Measurements from ENCODE around the gene OR2T11. TPM values are rescaled to one million over a fixed set of nuclear protein-coding genes. Genes with fewer than 3 reads are reported as not detected.
"Not testable (repeated sequence)": the region's sequence is repeated elsewhere in the genome, so short reads cannot be mapped to it uniquely, and the experiment has no call there.

The OR2T11 gene
- total RNA-seq, 1 donor from 2014 or later, result 2.8 TPM

GRCh38 chr1:248639652-248640051, 4.8 kb upstream of the OR2T11 start:
- H3K4me1 ChIP-seq; H3K9me3 ChIP-seq; H3K4me3 ChIP-seq; intact Hi-C loops (cut with DNase I); H3K27me3 ChIP-seq; DNase-seq (ENCODE audit: low spot score in 2 of 2); H3K27ac ChIP-seq; H3K36me3 ChIP-seq: not testable (repeated sequence)

GRCh38 chr1:248636612-248637011, 1.7 kb upstream of the OR2T11 start:
- intact Hi-C loops (cut with DNase I); H3K4me1 ChIP-seq; H3K27me3 ChIP-seq; H3K9me3 ChIP-seq; H3K36me3 ChIP-seq; DNase-seq (ENCODE audit: low spot score in 2 of 2); H3K27ac ChIP-seq; H3K4me3 ChIP-seq: not testable (repeated sequence)

DNA sequence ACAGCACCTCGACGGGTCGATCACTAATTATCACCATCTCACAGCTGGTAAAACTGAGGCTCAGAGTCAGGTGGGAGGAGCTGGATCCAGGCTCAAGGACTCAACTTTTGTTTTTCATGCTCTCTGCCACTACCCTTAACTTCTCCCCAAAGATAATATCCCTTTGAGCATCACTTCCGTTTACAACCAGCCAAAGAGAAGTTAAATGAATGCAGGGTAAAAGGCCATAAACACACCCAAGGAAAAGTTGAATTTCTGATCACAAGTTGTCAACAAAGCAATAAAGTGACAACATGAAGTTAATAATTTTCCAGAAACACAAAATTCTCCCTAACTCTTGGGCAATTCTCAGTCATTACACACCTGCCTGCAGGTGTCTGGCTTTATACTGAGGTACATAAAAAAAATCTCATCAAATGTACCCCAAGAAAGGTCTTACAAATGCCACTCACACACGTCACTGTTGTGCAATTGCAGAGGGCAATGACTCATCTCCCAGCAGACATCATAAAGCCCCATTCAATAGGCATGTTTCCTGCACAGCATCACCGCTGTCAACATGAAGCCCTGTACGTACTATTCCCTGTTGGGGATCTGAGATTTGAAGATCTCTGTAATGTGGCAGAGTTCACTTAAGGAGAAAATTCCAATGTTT, 3.4 kb downstream of the OR2T11 start:
- Histone ChIP-seq H3K4me1 (no peaks in the 10 kb centered on the region), H3K27me3 (no peaks in the 10 kb centered on the region), H3K9me3 (no peaks in the 10 kb centered on the region), H3K27ac (no peak overlapping the region), H3K36me3 (no peaks in the 10 kb centered on the region), H3K4me3 (no peak overlapping the region)
- intact Hi-C loops (cut with DNase I), result no loop called here
- no peak for DNase-seq (ENCODE audit: low spot score in 2 of 2)
- TF ChIP-seq, protein P1, sequence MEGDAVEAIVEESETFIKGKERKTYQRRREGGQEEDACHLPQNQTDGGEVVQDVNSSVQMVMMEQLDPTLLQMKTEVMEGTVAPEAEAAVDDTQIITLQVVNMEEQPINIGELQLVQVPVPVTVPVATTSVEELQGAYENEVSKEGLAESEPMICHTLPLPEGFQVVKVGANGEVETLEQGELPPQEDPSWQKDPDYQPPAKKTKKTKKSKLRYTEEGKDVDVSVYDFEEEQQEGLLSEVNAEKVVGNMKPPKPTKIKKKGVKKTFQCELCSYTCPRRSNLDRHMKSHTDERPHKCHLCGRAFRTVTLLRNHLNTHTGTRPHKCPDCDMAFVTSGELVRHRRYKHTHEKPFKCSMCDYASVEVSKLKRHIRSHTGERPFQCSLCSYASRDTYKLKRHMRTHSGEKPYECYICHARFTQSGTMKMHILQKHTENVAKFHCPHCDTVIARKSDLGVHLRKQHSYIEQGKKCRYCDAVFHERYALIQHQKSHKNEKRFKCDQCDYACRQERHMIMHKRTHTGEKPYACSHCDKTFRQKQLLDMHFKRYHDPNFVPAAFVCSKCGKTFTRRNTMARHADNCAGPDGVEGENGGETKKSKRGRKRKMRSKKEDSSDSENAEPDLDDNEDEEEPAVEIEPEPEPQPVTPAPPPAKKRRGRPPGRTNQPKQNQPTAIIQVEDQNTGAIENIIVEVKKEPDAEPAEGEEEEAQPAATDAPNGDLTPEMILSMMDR (IDR thresholded peaks at IDR 0.05), result no peak

DNA sequence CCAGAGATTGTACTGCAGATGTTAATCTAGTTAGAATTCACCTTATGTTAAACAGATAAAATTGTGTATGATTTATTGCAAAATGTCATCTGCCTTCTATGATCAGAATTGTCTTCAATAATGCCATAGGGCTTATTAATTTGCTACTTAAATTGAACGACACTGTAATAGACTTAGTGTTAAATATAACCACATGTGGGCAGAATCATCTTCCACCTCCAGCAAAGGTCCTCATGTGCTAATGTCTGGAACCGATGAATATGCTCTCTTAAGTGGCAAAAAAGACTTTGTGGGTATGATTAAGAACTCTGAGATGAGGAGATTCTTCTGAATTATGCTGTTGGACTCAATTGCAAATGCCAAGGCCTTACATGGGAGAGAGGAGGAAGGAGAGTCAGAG, 4.3 kb downstream of the OR2T11 start:
- H3K9me3 ChIP-seq, result no peaks in the 10 kb centered on the region
- TF ChIP-seq, protein P1 (IDR thresholded peaks at IDR 0.05), result no peak

DNA sequence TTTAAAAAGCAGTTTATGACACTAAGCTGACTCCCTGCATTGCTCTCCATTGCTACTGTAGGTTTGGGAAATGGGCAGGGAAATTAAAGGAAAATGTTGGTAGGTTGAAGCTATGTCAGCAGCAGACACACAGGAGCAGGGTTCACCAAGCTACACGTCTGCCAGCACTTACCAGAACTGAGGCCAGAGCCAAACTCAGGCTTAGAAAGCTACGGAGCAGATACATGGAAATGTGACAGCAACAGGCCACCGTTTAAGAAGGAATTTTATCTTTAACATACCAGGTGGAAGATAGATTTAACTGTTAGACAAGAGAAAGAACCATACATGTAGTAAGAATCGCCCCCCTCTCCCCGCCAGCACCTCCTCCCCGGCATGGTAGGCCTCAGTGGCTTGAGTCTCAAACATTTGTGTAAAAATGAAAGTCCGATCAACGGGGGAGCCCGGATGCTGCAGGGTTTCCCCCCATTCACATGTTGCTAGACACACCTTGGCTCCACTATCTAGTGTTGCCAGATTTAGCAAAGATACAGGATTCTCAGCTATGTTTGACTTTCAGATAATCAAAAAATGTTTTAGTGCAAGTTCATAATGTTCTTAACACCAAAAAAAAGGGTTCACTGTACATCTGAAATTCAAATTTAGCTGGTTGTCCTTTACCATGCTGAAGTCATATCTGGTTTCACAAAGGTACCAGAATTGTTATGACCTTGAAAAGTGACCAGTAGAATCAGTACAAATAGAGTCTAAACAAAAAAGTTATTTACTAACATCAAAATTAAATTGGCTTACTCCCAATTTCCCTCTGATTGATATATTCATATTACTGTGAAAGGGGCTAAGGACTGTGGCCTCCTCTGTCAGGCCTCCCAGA, 6.7 kb downstream of the OR2T11 start:
- H3K4me1 ChIP-seq, result no peaks in the 10 kb centered on the region
- H3K4me3 ChIP-seq, result no peak overlapping the region
- H3K36me3 ChIP-seq, result no peaks in the 10 kb centered on the region
- intact Hi-C loops (cut with DNase I), result no loop called here
- no peaks in the 10 kb centered on the region for H3K27me3 ChIP-seq
- H3K9me3 ChIP-seq, result no peaks in the 10 kb centered on the region
- no peak overlapping the region for H3K27ac ChIP-seq
- DNase-seq (ENCODE audit: low spot score in 2 of 2), result no peak
- TF ChIP-seq, protein P1 (IDR thresholded peaks at IDR 0.05), result no peak

More for the DNA sequence above, 4.3 kb downstream of the OR2T11 start:
- intact Hi-C loops (cut with DNase I), result no loop called here
- no peak overlapping the region for H3K4me3 ChIP-seq
- no peaks in the 10 kb centered on the region for H3K4me1 ChIP-seq
- DNase-seq (ENCODE audit: low spot score in 2 of 2), result no peak
- no peaks in the 10 kb centered on the region for H3K36me3 ChIP-seq
- H3K27me3 ChIP-seq, result no peaks in the 10 kb centered on the region
- H3K27ac ChIP-seq, result no peak overlapping the region

- Histone ChIP-seq H3K9me3 (no peaks in the 10 kb centered on the region), H3K4me1 (no peaks in the 10 kb centered on the region), H3K4me3 (no peak overlapping the region), H3K36me3 (no peaks in the 10 kb centered on the region), H3K27ac (no peak overlapping the region), H3K27me3 (no peaks in the 10 kb centered on the region)
- TF ChIP-seq, protein P1 (IDR thresholded peaks at IDR 0.05), result no peak
- DNase-seq (ENCODE audit: low spot score in 2 of 2), result no peak
- intact Hi-C loops (cut with DNase I), result no loop called here
Observed at GRCh38 chr1:248625971-248626370, 8.9 kb downstream of the OR2T11 start.

Measured in ascending aorta (tissue), 2 donors.